AG08395 (cell line): ENCODE results near the gene EPS8.
A peak's percentile ranks its signal among the peaks of the same experiment; 100 is the strongest.

ENCODE experiments used
- DNase-seq: peaks from one replicate; pipeline ENCODE4 v3.0.0; 2012; ENCODE audit warnings: mixed read lengths, low spot score

EPS8 gene

GRCh38 chr12:15602051-15602672, 187.0 kb downstream of the EPS8 start:
- no peak for DNase-seq

GRCh38 chr12:15601210-15601800, 187.9 kb downstream of the EPS8 start:
- DNase-seq, result peak; percentile 49

DNA sequence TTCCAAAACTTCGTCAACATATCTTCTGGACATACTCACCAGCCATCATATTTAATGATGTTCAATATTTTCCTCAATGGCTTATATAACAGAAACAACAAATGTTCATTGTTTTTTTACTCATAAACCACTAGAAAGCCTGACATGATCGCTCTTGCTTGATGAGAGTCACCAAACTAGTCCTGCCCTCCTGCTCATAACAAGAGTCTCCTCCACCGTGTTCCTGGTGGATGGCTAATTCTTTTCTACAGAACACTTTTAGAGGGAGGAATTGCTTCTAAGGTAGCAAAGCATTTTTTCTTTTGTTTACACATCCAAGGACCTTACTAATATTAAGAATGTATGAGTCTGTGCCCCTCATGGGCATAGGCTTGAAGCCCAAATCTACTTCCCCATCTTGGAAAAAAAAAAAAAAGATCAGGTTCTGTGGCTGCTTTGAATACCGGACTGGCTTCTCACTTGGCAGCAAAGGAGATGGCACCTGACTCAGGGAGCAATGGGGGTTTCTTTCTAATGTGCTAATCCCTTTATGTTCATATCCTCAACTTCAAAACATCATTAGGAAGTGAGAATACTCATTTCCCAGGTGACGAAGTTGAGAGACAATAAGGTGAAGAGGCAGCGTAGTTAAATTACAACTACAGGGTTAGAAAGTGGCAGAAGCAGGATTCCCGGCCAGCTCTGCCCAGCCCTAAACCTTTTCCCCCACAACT, 188.8 kb downstream of the EPS8 start:
- DNase-seq, result no peak

DNA sequence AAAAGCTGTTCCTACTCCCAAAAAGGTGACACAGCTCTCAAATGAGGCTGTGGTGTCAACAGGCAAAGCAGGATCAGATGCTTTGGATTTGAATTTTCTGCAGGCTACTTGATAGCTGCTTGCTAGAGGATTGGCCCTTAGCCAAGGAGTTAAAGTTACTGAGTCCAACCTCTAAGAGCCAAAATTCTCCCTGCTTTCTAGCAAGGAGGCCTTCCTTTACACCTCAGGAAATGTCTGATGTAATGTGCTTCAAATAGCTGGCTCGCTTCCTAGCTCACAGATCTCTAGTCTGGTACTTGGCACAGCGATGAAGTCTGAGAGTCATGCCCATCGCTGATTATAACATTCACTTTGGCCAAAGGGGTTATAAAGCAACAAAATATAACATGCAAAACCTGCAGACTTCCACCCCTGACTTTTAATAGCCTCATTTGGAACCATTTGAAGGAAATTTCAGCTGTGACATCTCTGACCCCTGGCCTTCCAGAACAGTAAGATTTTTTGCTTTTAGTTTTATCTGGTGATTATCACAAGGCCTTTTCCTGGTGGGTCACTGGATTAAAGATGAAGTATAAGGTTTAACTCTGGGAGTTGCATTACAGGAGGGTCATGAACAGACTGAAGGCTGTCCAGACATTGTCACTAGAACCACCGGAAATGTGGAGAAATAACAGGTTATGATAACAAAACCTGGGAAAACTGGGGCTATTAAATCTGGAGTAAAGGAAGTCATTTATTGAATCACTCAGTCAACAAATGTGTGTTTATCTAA, 189.7 kb downstream of the EPS8 start:
- peak; percentile 13 for DNase-seq

DNA sequence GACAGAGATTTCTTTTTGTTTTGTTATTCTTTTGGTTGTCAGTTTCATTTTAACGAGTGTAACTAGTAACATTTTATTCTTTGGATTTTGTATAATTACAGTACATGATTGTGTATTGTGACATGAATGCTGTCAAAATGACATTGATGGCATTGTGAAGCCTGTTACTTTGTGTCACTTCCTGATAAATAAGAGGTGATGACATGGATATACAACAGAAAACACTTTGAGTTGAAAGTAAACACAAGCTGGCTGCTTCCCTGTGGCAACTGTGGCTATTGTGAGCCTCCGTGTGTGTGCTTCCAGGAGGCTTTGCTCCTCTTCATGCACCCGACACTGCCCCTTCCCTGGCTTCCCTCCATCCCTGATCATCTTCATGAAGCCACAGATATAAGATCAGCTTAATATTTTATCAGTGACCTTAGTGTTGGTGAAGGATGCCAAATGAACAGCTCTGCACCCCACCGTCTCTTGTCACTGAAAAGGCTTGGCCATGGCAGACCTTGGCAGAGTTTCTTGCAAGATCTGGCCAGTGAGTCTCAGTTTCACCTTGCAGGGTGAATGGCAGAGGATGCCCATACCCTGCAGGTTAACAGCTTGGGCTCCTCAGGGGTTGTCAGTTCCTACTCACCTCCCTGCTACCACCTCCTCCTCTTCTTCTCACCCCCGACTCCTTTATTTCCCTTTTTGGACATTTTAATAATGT, 191.9 kb downstream of the EPS8 start:
- DNase-seq, result no peak

- DNase-seq, result no peak
These were observed 193.0 kb downstream of the EPS8 start for GRCh38 chr12:15596174-15596573.

- DNase-seq, result no peak
These were observed 196.3 kb downstream of the EPS8 start for GRCh38 chr12:15592934-15593333.

DNA sequence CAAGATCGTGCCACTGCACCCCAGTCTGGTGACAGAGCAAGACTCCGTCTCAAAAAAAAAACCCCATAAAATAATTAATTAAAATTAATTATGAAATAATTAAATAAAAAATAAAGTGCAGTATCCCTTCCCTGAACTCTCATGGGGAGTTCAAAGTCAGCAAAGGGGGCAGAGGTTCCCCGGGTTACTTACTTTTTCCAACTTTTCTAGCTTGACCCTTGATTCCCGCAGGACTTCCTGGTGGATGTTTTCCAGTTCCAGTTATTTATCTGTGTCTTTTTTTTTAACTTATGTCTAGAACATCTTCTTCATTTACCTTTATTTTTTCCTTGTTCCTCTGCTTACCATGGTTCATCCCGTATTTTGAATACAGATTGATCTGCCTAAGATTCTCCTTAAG, 197.4 kb downstream of the EPS8 start:
- no peak for DNase-seq

- DNase-seq, result peak; percentile 84
These were observed 198.9 kb downstream of the EPS8 start for GRCh38 chr12:15590180-15590826.

DNA sequence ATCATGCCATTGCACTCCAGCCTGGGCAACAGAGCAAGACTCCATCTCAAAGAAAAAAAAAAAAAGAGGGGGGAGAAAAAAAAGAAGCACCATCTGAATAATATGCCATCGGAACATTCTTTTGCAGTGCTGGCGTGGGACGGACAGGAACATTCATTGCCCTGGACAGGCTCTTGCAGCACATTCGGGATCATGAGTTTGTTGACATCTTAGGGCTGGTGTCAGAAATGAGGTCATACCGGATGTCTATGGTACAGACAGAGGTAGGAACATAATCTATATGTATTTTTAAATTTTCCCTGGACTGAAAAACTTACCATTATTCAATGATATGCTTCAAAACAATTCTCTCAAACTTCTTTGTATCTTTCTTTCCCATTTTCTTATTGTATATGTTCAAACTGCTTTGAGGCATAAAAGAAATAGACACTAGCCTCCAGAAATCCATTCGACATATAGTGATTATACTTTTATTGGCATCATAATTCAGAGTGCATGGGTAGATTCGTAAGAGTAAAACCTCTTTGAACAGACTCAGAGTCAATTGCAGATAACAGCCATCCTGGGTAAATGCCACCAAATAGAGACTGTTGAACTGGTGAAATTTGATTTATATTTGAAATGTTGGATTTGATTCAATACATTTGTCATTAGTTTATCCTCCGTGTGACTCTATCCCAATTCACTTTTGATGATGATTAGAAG, 199.7 kb downstream of the EPS8 start:
- DNase-seq, result no peak

- peak; percentile 56 for DNase-seq
These were observed 204.7 kb downstream of the EPS8 start for GRCh38 chr12:15584366-15585041.

- no peak for DNase-seq
These were observed 205.4 kb downstream of the EPS8 start for GRCh38 chr12:15583804-15584203.

DNA sequence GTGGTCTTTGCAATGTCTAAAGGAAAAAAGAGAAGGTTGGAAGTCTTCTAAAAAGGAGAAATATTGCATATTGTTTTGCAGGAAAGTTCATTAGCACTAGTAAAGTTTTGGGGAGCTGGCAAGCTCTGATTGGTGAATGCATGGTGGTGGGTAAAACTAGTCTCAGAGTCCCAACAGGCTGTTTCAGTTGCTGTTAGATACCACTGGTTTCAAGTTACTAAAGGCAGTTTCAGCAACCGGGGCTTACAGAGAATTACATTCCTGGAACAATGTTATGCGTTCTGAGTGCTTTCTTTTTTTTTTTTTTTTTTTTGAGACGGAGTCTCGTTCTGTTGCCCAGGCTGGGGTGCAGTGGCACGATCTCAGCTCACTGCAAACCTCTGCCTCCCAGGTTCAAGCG, 208.2 kb downstream of the EPS8 start:
- DNase-seq, result no peak

GRCh38 chr12:15580431-15580830, 208.8 kb downstream of the EPS8 start:
- no peak for DNase-seq

- DNase-seq, result no peak
These were observed 213.3 kb downstream of the EPS8 start for GRCh38 chr12:15575671-15576541.

- DNase-seq, result no peak
These were observed 214.8 kb downstream of the EPS8 start for GRCh38 chr12:15574353-15574752.
